NCI-H2107 (cell line): ENCODE measurements around the gene FANCE.
A peak's percentile ranks its signal among the peaks of the same experiment; 100 is the strongest.
"Not testable (repeated sequence)": the region's sequence is repeated elsewhere in the genome, so short reads cannot be mapped to it uniquely, and the experiment has no call there.

Source experiments
- DNase-seq: peaks from one replicate; lab custom pipeline; 2025; lab: John Stamatoyannopoulos, UW

Gene FANCE

DNA sequence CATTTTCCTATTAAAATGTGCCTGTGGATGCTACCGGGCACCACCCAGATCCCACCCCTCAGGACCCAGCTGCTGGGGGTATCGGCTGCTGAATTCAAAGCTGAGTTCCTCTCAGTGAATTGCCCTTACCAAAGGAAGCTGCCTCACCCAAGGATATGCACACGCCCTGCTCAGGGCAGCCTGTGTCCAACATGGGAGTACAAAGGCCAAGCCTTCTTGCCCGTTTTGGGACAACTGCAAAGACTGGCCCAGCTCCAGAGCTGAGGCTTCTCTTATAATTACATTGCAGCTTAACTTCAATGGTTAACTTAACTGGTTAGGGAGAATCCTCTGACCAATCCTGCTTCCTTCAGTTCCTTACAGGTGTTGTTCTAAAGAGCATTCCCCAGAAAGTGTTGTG lies 19.8 kb upstream of the FANCE start:
- DNase-seq = no peak

DNA sequence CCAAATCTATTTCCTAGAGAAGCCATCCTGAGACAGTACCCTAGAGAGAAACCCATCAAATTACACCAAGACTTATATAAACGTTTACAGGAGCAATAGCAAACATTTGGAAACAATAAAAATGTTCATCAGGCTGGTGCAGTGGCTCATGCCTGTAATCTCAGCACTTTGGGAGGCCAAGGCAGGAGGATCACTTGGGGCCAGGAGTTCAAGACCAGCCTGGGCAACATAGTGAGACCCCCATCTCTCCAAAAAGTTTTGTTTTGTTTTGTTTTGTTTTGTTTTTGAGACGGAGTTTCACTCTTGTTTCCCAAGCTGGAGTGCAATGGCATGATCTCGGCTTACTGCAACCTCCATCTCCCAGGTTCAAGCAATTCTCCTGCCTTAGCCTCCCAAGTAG lies 19.4 kb upstream of the FANCE start:
- not testable (repeated sequence) for DNase-seq

DNA sequence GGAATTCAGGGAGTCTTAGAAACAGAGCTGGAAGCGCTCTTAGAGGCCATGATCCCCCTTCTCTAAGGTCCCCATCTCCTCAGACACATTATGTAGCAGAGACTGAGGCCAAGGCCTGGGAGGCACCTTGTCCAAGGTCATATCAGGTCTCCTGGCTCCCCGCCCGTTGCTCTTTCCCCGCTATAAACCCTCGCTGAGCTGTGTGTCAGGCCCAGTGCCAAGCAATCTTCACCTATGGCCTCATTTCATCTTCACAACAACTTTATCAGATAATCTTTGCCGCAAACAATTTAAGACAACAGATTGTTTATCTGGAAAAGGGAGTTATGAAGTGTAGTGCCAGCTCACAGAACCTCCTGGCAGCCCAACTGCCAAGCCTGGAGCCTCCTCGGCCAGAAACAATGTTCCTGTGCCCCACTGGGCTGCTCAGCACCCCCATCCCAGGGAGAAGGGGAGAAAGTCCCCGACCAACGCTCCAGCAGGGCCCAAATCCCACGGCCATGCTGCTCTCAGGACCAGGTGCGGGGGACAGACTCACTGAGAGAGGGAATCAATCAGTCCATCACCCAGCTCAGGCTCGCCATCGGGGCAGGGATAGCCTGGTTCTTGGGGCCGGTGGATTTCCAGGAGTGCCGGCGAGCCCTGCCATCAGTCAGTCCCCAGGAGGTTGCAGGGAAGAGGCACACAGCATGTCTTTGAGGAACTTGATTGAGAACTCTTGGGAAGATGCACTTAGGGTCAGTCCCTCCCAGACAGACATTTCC lies 16.9 kb upstream of the FANCE start:
- no peak for DNase-seq

DNA sequence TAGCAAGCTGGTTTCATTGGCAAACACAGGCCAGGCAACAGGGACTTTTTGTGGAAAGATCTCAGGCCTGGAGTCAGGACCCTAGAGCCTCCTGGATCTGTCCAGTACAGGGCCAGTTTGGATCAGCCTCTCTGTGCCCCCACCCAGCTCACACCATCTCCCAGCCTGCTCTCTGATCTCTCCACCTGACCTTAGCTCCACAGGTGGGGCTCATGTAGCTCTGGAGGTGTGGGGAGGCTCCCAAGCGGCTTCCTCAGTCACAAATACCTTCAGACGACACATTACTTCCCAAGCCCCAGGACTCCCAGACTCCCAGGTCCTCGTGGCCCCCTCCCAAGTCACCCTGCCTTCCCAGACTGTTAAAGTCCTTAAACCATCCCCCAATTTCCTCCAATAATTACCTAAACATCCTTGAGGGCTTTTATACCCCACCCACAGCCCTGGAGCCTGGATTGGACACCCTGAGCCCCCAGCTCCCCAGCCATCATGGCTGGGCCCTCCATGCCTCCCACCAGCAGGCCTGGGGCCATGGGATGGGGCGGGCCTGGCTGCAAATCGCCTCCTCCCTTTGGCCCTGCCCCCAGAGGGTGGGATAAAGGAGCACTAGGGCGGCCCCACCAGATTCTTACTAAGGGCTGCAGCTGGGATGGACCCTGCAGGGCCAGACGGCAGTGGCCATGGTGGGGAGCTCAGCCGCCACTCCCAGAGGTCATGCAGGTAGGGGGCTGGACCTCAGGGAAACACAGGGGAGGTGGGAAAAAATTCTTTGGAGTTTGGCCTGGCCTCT lies 15.9 kb upstream of the FANCE start:
- no peak for DNase-seq

DNA sequence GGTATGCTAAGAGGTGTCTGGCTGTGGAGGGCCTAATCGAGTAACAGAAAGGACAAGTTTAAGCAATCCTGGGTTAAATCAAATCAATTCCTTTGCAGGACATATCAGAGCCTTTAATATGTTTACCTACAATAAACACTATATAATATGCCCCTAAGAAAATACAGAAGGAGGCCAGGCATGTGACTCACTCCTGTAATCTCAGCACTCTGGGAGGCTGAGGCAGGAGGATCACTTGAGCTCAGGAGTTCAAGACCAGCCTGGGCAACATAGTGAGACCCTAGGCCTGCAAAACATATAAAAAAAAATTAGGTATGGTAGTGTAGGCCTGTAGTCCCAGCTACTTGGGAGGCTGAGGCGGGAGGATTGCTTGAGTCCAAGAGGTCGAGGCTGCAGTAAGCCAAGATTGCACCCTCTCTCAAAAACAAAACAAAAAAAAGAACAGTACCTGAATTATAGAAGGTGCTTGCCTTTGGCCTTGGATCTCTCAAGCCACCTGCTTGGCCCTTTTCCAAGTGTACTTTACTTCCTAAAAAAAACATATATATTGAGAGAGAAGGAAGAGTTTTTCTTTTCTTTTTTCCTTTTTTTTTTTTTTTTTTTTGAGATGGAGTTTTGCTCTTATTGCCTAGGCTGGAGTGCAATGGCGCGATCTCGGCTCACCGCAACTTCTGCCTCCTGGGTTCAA lies 13.6 kb upstream of the FANCE start:
- DNase-seq = not testable (repeated sequence)

DNA sequence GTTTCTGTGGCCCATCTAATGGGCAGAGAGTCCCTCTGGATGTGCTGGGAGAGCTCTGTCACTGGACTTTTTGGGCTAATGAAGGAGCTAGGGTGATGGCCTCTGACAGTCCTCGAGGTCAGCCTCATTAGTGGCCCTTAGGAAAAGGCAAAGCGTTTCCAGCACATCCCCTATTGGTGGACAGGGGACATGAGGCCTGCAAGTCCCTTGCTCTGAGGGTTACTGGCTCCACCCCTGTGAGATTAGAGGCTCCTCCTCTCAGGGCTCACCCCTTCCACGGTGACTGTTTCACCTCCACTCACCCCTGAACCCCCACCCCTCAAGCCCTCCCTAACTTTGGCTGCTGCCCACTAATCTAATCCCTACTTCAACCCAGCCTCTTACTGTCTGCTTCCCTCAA lies 12.8 kb upstream of the FANCE start:
- DNase-seq = no peak

DNA sequence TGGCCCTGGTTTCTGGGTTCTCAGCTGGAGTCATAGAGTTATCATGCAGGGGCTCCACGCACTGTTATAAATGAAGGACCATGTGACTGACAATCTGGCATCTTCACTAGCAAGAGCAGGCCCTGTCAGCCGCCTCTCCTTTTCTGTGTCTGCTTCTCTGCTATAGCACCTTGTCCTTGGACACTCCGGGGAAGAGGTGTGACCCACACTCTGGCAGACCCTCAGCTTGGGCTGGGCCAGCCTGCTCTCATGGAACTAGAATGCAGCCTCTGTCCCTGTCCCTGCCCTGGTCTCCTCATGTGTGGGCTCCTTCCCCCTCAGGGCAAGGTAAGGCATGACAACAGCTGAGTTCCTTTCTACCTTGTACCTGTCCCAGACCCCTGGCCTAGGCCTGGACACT lies 10.9 kb upstream of the FANCE start:
- DNase-seq = no peak

DNA sequence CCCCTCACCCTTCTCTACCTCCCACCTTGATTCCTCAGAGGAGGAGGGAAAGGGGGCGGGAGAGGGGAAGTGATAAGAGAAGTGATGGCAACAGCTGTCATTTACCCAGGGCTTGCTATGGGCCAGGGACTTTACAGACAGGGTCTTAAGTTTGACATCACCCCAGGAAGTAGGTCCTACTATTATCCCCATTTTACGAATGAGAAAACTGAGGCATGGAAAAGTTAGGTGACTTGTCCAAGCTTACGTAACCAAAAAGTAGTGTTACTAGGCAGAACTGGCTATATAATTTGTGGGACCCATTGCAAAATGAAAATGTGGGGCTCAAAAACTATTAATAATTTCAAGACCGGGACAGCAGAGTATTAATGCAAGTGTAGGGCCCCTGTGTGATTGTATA lies 10.5 kb upstream of the FANCE start:
- DNase-seq = no peak

DNA sequence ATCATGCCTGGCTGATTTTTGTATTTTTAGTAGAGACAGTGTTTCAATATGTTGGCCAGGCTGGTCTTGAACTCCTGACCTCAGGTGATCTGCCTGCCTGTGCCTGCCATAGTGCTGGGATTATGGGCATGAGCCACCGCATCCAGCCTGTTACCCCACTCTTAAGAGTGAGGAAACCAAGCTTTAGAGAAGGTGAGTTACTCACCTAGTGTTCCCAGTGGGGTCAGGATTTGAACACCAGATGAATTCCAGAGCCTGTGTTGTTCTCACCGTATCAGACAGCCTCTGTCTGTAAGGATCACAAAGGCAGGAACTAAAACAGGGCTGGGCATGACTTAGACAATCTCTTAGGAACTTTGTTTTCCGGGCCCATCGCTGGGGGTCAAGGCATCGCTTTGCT lies 9.4 kb upstream of the FANCE start:
- no peak for DNase-seq

DNA sequence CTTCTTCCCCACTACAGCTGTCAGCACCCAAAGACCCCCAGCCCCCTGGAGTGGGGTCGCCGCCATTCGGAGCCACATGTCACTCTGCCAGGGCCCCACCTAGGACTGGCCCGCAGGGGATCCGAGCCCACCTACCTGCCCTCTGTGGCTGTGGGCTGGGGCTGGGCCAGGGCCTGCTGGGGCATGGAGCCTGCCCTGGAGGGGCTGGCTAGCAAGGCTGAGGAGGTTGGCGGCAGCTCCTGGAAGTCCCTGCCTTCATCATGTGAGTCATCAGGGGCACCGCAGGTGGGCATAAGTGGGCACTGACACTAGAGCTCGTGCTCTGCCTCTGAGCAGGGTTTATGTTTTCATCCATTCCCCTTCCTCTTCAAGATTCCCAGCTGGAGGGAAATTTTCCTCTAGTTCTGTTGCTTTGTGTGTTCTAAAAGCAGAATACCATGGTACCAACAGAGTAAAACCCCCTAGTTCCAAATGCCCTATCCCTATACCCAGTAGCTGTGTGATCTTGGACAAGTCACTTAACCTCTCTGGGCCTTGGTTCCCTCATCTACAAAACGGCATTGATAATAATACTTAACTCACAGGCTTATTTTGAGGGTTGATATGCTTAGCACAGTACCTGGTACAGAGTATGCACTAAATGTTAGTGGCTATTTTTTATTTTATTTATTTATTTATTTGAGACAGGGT lies 8.7 kb upstream of the FANCE start:
- DNase-seq = no peak

DNA sequence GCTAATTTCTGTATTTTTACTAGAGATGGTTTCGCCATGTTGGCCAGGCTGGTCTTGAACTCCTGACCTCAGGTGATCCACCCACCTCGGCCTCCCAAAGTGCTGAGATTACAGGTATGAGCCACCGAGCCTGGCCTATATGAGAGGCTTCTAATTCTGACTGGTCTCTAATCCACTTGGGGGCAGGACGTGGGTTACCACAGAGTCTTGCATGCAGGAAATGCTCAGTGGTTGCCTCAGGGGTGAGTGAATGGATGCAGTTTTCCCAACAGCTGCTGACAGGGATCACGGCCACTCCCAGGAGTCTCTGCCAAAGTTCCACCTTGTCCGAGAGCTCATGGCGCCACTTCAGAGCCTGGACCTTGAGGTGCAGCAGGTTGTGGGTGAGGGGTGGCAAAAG lies 6.4 kb upstream of the FANCE start:
- no peak for DNase-seq

DNA sequence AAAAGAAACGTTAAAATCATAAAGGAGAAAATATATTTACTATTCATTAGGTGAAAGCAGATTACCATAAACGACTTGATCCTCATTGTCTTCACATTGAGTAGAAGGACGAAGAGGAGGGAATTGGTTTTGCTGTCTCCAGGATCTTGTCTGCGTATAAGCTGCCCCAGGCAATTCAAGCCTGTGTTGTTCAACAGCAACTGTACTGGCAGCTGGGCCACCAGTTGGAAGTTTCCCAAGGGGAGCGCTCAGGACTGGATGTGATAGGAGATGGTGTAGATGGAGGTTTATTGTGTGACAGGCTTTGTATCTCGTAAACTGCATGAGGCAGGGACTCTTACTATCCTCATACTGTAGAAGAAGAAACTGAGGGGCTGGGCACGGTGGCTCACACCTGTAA lies 3.9 kb upstream of the FANCE start:
- DNase-seq = no peak

DNA sequence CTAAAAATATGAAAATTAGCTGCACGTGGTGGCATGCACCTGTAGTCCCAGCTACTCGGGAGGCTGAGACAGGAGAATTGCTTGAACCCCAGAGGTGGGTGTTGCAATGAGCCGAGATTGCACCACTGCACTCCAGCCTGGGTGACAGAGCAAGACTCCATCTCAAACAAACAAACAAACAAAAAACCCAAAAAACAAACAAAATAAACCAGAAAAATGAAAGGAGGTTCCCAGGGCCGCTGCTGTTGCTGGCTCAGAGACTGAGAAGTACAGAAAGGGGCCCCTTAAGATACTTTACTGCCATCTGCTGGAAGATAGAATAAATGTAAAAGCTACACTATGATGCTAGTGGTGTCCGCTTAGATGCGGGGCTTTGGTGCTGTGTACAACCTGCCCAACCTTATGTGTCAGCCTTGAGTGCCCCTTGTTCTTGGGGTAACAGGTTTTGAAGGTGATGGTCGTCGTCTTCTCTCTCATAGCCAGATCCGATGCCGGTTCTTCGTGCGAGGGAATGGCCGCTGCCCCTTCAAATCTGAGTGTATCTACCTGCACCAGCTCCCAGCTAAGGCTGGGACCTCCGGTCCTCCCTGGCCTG lies 2.8 kb upstream of the FANCE start:
- DNase-seq = peak; percentile 18

DNA sequence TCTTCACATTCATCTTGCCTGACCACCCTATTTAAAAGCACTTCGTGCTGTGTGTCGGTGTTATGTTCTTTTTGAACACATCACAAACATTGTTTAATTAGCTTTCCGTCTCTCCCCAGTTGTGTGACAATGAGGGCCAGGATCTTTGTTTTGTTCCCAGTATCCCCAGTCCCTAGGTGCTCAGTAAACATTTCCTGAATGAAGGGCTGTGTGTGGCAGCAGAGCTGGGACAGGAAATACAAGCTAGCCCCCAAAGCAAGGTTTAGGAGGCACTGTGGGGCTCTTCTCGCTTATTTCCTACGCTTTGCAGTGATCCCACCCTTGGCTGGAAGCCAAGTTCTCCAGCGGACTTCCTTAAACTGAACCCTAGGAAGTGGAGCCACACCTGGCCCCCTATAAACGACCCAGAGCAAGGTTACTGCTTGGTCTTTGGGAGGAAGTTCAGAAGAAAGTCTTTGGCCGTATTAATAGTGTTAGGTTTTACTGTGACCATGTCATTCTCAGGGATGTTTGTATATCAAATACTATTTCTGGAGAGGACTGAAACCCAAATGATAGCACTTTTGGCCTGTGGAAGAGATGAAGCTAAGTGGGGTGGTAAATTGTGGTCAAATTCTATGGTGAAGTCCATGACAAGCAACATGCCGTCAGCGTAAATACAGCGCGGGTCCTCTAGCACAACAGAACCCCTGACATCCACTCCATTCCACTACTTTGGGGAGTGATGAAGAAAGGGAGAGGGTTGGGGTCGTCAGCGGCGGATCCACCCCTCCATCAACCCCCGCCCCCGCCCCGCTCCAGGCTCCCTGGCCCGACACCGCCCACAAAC lies 570 bp upstream of the FANCE start:
- DNase-seq = no peak

DNA sequence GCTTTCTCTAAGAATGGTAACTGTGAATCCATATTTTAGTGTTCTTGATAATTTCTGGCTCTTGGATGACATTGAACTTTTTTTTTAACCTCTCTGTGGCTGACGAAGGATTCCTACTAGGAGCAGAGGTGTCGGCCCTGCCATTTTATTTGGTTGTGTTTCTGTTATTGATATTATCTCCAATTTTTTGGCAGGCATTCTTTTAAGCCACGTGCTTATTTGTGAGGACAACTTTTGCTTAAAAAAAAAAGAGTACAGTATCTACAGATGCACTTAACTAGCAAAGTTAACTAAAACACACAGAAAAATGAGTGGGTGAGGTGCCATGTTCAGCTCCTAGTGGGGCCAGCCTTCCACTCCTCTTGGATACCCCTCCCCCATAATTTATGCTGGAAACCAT lies 1.1 kb downstream of the FANCE start:
- no peak for DNase-seq

DNA sequence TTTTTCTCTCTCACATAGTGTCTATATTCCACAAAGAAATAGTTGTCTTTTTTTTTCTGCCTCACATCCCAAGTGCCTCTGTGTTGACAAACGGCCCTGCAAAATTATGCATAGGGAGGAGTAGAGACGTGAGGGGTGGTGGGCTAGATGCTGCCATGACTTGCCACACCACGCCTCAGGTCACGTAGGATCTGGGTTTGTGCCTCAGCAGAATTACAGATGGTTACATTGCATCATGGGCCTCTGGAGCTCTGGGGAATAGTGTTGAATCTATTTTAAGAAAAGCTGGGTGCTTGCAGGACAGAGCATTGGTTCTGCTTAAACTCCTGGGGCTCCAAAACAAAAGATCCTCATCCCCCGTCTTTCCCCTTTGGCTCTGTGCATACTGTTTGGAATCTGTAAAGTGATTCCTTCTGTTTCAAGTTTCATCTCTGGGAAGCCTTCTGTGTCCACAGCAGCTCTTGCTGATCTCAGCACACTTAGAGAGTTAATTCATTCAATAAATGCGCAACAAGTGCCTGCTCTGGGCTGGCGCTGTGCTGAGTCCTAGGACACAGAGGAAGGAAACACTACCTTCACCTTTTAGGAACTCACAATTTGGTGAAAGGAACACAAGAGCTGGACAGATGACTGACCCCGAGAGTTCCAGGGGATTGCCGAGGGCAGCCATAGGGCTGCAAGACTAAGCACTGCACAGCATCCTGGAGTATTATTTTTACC lies 2.4 kb downstream of the FANCE start:
- DNase-seq = no peak

DNA sequence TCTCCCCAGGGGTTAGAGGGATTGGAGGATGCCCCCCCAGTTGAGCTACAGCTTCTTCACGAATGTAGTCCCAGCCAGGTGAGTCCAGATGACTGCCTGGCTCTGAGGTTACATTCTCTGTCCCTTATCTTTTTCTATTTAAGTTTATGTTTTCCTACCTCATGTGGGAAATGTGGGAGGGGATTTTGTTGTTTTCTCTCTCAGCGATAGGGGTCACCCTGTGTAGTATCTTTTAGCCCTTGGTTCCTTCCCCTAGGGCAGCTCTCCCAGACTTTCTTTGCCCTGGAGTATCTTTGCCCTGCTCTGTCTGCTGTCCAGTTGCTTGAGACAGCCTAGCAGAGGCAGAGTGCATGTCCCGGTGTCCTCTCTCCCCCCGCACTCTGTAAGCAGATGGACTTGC lies 5.8 kb downstream of the FANCE start:
- DNase-seq = no peak

DNA sequence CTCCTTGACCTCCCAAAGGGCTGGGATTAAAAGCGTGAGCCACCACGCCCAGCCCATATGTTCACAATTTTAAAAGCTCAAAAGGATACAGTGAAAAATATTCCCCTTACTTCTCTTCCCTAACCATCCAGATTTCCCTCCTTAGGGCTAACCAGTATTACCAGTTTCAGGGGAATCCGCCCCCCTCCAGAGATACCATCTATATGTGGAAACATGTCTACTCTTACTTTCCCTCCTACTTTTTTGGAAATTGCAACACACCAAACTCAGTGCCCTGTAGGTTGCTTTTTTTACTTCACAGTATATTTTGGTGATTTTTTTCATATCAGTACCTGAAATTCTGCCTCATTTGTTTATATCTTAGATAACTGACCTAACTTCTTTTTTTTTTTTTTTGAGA lies 9.1 kb downstream of the FANCE start:
- no peak for DNase-seq

DNA sequence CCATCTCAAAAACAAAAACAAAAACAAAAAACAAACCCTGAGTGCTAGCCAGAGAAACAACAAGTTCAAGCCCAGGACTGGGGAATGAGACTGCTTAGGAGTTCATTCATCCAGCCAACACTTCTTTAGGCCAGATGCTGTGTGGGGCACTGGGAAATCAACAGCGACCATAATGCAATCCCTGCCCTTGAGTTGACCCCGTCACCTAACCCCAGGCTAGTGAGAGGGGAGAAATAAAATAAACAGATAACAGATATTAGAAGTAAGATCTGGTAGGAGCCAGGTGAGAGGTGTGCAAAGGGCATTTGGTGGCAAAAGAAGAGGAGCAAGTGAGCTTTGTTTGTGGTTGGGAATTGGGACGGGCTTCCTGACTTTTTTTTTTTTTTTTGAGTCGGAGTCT lies 11.2 kb downstream of the FANCE start:
- no peak for DNase-seq

DNA sequence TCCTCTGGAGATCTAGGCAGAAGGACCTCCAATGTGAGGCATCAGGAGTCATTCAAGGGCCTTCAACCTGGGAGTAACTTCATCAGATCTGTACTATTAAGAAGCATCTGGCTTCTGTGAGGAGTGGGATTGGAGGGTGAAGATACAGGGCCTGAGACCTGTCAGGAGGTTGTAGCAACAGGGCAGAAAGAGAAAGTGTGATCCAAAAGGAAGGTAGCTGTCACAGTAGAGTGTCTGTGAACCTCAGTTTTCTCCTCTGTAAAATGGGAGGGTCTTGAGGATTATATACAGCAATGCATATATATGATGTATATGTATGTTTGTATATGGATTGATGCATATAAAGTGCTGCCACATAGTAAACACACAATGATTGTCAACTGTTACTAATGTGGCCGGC lies 13.5 kb downstream of the FANCE start:
- DNase-seq = no peak
